HG02870 (cell line): ENCODE results near the gene JDP2.

ENCODE experiments used
- ATAC-seq: cut with Tn5 transposase; IDR thresholded peaks from one replicate; pipeline ENCODE4 v1.9.1; 2021; ENCODE audit warnings: mild to moderate bottlenecking, moderate library complexity; ENCODE audit not compliant: unreplicated experiment

JDP2 gene

DNA sequence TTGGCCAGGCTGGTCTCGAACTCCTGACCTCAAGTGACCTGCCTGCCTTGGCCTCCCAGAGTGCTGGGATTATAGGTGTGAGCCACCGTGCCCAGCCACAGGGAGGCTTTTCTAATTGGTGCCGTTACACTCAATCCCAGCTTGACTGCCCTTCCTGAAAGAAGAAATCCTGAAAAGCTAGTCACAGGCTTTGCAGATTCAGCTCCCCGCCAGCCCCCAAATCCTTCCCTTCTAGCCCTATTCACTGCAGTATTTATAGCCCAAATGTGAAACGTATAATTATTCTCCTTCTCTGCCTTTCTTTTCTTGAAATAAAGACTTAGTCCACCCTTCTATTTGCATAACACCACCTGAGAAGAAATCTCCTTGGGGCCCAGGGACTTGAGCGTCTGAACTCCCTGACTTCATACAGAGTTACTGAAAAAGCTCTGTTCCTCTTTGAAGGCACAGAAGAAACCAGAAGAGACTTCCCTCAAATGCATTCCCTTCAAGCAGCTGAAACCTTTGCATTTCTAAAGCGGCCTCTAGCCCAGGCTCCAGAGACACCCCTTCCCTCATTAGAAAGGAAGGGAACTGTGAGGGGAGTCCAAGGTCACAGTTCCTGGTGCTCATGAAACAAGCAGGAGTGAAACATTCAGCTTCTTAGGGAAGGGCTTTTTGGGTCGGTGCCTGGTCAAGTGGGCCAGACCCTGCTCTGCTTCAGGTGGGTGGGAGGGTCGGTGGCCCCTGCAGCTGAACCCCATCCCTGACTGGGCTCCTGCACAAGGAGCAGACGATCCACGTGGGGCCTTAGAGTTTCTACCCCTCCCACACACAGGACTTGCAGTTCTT, 52.2 kb downstream of the JDP2 start:
- ATAC-seq, result peak; percentile 85

DNA sequence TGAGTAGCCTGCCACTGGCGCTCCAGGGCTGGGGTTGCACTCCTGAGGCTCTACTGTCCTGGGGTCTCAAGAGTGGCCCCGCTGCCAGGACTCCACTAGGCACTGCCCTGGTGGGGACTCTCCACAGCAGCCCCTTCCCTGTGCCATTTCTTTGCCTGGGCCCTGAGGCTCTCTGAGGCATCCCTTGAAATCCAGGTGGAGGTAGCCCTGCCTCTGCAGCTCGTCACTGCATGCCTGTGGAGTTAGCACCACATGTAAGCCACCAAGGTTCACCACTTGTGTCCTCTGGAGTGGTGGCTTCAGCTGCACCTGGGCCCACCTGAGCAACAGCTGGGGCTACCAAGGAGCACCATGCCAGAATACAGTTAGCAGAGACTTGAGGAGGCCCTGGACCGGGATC, 54.5 kb downstream of the JDP2 start:
- no peak for ATAC-seq

DNA sequence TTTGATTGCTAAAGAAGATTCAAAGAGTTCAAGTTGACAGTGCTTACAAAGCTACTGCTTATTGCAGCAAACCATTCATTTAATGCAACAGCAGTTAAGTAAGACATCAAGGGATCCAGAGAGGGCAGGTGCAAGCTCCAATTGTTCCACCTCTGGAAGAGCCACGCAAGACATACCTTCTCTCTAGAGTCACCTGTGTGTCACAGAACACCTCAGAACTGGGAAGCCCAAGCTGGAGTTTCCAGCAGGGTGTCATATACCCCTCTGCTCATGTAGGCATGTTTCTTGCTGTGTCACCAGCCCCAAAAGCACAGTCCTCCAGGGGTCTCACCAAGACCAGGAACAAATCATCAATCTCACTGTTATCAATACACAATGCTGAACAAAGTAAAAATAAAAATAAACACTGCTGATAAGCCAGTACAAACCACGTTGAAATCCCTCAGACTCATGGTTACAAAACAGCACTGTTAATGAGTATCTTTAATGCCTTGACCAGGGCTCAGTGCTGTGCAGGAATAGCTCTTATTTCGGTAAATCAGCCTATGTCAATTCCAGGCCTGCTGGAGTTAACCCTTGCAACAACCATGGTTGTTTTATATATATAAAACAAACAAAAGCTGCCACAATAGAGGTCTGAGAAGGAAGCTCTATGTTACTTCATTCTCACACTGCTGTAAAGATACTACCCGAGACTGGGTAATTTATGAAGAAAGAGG, 57.0 kb downstream of the JDP2 start:
- no peak for ATAC-seq

DNA sequence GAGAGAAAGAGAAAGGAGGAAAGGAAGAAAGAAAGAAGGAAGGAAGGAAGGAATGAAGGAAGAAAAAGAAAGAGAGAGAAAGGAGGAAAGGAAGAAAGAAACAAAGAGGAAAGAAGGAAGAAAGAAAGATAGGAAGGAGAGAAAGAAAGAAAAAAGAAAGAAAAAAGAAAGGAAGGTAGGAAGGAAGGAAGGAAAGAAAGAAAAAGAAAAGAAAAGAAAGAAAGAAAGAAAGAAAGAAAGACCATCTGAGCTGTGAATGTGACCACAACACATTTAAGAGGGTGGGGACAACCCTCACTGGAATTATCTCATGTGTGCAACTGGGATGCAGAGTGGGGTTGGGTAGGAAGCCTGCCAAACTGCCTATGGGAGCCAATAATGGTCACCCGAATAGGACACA, 58.5 kb downstream of the JDP2 start:
- ATAC-seq, result no peak

DNA sequence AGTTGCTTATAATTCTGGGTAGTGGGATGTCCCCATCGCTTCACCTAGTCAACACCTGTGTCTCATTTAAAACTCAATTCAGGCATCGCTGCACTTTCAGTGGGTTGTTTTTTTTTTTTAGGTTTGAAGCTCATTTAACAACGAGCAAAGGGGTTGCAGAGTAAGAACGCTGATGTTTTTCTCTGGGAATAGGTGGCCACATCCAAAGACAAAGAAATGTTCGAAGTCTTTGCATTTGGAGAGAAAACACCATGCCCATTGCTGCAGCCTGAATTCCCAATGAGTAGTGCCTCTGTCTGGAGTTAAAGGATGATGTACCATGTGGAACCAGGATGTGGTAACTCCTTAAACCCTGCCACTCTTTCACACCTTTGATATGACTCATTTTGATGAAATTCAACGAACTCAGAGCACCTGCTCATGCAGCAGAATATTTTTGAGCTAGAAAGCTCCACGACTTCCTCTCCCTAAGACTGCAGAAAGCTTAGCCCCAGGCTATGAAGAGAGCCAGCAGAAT, 59.4 kb downstream of the JDP2 start:
- ATAC-seq, result peak; percentile 62

DNA sequence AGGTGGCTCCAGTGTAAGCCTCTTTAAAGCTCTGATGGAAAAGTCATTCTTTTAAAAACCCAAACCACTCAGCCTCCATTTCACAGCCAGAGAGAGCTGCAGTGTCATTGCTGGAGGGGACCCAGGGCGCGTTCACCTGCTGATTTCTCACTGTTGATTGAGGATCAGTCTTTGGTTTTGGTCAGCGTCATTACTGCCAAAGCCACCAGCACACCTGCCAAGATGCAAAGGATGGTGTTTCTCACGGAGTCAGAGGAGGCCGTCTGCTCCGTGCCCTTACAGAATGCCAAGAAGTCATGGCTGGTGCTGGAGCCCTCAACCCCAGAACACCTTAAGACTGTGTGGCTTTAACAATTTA, 61.6 kb downstream of the JDP2 start:
- ATAC-seq, result no peak

DNA sequence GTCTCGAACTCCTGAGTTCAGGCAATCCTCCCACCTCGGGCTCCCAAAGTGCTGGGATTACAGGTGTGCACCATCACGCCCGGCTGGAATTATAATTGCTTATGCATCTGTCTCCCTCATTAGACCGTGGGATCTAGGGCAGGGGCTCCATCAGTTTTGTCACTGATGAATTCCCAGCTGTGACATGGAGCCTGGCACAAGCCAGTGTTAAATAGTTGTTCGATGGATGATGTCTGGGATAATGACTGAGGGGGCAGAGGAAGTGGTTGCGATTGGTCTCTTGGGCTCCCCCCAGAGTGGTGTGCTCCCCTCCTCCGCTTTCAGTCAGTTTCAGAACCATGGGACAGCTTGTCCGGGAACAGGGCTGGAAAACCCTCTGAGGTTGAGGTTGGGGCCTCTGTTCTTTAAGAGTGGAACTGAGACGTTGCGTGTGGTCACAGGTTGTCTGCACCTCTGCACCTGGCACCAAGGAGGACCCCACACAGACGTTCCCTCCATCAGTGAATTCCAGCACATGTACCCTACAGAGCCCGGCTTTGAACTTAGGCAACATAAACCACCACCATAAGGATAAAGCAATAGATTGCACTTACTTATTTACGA, 63.7 kb downstream of the JDP2 start:
- ATAC-seq, result no peak

DNA sequence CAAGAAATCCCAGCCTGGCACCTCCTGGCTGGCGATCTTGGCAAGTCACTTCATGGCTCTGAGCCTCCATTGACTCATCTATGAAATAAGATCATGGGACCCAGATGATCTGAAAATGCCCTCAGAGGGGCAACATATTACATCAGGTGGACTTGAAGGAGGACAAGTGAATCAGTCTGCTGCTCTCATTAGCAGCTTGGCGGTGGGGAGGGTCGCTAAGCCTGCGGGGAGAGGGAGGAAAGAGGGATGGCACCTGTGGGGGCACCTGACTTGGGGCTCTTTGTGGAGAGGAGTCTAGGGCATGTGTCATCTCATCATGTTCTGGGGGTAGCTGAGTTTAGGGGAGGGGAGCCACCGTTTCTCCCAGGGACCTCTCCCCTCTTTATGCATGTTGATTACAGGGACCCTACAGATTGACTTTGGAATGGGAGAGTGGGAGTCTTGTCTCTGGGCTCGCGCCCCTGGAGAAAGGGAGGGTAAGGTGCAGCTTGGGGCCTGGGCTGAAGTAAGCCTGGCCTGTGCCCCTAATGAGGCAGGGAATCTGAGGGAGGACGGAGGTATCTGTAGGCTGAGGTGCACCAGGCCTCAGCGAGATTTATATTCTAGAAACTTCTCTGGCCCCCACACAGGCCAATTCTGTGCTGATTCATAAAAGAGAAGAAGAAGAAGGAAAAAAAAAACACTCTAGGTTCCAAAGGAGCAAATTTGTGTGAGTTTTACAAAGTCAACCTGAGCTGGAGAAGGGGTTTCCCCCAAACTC, 65.2 kb downstream of the JDP2 start:
- ATAC-seq, result no peak

DNA sequence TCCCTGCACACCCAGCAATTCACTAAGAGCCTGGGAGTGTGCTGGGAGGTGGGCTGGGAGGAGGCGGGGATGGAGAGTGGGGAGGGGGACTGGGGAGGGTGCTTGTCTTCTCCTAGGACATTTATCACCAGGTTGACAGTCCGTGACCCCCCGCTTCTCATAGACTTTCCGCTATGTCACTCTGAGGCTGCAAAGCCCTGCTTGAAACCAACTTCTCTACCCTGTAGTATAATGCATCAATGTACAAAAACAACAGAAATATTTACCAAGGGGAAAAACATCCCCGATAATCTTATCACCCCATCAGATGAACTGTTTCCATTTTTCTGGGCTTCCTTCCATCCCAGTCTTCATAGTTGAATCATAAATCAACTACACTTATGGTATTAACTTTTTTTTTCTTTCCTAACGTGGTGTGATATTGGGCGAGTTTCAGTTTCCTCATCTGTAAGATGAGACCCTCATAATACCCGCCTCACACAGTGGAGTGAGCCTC, 65.8 kb downstream of the JDP2 start:
- ATAC-seq, result no peak

DNA sequence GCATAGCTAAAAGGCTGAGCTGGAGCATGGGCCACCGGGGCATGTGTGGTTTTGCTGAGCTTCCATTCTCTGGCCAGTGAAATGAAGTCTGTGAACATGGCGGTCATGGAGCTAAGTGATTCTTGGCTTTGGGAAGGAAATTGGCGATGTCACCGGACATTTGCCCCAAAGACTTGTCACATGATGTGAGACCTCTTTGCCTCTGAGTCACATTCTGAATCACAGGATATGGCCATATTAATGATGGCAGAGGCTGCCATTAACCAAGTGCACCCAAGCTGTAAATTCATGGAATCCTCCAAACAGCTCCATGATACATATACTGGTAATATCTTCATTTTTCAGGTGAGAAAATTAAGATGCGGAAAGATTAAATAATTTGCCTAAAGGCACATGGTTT, 67.1 kb downstream of the JDP2 start:
- ATAC-seq, result no peak

DNA sequence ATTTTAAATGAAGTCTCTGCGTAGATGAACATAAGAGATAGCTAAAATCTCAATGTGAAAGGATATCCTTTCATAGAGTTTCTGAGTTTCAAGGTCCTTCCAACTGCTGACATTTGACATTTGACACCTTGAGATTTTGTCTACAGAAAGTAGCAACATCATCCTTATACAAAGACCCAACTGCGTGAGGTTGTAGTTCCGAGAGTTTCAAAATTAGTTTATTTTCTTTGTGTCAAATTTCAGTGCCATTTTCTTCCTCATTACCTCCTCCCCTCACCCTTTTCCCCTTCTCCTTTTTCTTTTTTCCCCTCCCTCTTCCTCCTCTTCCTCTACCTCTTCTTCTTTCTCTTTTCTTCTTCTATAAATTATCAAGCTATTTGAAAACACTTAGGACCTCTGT, 67.6 kb downstream of the JDP2 start:
- ATAC-seq, result no peak

DNA sequence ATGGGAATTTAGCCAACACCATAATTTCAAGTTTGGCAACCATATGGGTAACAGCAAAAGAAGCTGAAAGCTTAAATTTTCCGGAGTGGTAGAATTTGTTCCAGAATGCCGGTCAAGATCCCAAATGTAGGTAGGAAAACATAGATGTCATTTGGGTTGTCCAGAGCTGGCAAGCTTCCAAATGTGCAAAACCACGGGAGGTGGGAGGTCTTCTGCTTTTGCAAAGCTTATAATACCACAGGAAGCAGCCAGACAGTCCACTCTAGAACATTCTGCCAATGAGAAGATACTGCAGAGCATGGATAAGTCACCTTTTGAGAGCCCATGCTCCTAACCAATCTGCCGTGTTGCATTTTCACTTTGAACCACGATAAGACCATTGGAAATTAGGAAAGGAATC, 68.1 kb downstream of the JDP2 start:
- no peak for ATAC-seq

DNA sequence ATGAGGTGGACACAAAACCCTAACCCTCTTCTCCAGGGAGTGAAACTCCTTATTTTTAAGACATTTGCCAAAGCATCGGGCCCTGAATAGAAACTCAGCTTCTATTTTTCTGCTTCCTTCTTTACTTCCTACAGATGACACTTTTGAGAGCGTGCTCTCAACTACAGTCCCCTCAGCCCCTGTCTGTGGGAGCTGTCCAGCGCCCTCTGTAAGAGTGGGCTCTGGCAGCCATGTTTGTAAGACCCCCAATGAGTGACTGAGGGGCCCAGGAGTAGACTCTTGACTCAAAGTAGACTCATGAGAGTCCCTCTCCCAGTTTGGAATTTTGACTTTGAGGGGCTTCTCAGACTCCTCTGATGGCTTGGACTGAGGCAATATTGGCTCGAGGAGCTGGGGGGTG, 68.9 kb downstream of the JDP2 start:
- no peak for ATAC-seq

DNA sequence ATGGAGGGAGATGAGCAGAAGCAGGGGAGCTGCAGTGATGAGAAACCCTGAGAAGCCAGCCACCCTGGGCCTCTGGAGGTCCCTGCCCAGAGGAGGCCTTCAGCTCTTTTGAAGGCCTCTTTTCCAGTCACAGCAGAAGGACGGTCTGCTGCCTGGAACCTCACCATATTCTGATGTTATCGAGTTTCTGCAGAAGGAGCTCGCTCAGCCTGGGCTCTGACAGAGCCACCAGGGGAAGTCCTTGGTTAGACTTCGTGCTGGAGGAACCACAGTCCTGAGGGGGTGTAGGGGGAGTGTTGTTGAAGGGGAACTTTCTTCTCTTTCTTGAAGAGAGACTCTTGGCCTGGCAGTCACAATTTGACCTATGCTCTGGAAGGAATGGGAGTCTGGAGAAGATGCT, 69.4 kb downstream of the JDP2 start:
- peak; percentile 34 for ATAC-seq

DNA sequence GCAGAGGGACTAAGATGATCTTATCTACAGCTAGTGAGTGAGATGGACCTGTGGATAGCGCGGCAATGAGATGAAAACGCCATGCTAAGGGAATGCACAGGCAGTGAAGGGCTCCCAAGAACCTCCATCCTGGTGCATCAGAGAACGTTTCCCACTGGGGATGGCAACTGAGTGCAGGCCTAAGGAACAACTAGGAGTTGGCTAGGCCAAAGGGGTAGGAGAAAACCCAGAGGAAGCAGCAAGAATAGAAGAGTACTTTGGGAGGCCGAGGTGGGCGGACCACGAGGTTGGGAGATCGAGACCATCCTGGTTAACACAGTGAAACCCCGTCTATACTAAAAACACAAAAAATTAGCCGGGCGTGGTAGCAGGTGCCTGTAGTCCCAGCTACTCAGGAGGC, 69.9 kb downstream of the JDP2 start:
- no peak for ATAC-seq

DNA sequence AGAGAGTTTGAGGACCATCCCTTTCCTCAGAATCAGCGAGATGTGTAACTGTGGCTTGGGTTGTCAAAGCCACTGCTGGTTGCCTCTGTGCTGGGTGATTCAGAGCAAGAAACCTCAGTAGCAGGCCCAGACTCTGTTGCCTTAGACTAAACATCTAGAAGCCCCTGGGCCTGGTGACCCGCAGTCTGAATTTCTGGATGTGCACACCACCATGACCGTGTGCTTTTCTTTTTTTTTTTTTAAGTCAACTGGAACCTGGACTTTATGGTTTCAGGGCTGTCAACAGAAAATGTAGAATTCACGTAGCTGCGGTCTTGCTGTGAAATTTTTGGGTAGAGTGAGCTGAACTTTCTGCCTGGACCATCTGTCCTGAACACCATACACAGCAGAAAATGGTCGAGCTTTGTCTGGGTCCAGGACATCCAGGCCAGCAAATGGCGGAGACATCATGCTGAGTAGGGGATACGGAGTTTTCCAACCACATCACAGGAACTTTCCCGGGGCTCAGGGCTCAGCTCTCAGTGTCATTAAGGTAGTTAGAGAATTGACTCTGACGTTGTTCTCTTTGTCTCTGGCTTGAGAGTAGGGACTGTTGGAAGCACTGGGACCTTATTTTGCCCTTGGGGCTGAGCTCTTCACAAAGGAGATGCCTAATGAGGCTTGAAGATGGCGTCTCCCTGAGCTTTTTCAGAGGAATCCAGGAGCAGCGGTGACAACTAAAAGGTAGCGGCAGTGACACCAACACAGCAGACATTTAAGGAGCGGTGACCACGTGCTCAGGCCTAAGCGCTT, 71.5 kb downstream of the JDP2 start:
- ATAC-seq, result peak; percentile 60

DNA sequence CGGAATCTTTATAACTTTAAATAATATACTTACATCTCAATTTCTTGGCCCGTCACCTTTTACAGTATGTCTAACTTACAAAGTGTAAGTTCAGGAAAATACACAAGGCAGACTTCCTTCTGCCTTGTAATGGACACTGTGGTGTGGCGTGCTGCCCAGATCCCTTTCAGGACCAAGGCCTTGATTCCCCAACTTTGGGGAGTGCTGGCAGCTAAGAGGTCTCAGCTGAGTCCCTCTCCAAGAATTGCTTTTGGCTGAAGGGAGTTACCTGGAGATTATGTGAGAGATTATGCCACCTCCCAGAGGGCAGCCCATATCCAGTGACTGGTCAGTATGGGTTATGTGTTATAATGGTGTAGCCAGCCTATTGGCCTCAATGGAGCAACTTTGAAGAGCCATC, 73.3 kb downstream of the JDP2 start:
- no peak for ATAC-seq

DNA sequence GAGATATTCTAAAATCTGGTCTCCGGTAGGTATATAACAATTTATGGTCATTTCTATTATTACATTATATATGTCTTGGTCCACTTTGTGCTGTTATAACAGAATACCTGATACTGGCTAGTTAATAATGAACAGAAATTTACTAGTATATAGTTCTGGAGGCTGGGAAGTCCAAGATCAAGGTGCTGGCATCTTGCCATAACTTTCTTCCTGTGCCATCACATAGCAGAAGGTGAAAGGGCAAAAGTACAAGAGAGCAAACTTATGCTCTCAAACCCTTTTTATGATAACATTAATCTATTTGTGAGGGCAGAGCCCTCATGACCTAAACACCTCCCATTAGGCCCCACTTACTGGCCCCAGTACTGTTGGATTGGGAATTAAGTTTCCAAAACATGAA, 76.6 kb downstream of the JDP2 start:
- ATAC-seq, result no peak

DNA sequence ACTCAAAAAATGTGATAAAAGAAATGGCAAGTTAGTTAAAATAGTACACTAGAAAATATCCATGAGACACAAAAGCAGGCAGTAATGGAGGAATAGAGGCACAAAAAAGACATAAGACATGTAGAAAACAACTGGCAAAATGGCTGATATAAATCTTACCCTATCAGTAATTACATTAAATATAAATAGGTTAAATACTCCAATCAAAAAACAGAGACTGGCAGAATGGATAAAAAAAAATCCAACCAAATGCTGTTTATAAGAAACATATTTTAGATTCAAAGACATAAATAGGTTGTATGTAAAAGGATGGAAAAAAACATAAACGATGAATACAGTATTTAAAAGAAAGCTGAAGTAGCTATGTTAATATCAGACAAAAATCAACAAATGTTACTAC, 79.1 kb downstream of the JDP2 start:
- ATAC-seq, result no peak

DNA sequence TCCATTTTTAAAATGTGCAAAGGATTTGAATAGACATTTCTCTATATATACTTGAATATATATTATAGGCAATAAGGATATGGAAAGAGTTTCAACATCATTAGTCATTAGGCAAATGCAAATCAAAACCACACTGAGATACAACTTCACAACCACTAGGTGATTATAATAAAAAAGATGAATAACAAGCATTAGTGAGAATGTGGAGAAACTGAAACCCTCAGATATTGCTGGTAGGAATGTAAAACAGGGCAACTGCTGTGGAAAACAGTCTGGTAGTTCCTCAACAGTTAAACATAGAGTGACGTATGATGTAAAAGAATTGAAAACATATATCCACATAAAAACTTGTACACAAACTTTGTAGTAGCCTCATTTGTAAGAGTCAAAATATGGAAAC, 82.7 kb downstream of the JDP2 start:
- no peak for ATAC-seq
